ENCODE data around the gene EPHB2.

The EPHB2 gene

DNA sequence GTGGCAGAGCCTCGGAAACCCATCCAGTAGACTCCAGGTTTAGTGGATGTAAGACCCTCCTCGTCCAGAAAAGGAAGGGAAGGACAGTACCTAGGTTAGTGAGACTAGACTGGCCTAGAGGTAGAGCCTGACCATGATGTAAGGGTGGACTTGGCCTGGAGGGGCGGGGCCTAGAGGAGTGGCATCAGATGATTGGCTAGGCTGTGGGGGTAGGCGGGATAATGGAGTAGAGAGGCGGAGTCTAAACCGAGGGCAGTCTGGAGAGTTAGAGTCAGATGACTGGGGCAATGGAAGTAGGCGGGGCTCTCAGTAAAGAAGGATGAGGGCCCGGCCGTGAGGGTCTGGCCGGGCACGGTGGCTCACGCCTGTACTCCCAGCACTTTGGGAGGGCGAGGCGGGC, 70.1 kb downstream of the EPHB2 start:
- peak; percentile 10 for DNase-seq (ENCODE audit: low spot score)

DNA sequence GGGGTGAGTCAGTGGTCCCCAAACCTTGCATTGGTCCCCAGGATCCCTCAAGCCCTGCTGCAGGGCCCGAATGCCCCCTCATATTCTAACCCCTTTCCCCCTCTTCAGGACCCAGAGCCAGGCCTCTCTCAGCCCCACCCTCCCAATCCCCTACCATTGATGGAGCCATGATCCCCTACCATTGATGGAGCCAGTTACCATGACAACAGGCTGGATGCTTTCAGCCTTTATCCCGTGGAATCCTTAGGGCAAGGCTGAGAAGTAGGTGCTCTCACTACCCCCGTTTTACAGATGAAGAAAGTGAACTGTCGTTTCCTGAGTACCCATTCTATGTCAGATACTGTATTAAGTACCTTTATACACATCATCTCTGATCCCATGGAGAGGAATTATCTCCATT, 70.8 kb downstream of the EPHB2 start:
- no peak for DNase-seq (ENCODE audit: low spot score)

DNA sequence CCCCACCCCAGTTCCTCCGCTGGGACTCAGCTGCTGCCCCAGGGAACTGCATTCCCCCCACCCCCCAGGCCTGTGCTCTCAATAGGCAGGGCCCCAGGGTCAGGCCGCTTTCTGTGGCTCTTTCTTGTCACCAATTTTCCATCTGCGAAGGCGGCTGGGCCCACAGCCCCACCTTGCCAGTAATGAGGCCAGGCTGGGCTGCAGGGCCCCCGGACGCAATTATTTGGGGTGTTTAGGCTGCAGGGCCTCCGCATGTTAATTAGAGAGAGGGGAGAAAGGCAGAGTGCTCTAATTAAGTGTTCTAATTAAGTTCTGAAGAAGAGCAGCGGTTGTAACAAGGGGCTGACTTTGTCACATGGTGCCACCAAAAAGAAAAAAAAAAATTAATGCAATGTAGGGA, 71.8 kb downstream of the EPHB2 start:
- no peak for DNase-seq (ENCODE audit: low spot score)

DNA sequence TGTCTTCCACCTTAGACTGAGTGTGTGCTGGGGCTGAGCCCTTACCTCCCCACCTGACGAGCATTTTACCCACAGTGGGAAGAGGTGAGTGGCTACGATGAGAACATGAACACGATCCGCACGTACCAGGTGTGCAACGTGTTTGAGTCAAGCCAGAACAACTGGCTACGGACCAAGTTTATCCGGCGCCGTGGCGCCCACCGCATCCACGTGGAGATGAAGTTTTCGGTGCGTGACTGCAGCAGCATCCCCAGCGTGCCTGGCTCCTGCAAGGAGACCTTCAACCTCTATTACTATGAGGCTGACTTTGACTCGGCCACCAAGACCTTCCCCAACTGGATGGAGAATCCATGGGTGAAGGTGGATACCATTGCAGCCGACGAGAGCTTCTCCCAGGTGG, 73.7 kb downstream of the EPHB2 start:
- no peak for DNase-seq (ENCODE audit: low spot score)

DNA sequence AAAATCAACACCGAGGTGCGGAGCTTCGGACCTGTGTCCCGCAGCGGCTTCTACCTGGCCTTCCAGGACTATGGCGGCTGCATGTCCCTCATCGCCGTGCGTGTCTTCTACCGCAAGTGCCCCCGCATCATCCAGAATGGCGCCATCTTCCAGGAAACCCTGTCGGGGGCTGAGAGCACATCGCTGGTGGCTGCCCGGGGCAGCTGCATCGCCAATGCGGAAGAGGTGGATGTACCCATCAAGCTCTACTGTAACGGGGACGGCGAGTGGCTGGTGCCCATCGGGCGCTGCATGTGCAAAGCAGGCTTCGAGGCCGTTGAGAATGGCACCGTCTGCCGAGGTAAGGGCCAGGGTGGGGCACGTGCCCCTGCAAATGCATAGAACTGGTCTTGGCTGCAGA, 74.1 kb downstream of the EPHB2 start:
- no peak for DNase-seq (ENCODE audit: low spot score)

DNA sequence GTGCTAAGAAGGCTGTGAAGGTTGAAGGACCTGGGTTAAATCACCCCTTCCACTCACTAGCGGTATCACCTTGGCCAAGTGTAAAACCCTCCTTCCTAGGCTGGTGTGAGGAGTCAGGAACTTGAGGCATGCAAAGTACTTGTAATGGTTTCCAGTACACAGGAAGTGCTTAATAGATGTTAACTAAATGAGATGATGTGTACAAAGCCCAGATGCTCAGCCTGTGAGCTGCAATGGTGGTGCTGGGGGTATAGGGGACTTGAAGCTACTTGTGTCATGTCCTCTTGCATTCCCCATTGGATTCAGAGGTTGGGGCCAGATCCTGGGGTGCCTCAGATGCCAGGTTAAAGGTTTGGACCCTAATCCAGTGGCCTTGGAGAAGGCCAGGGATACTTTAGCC, 75.5 kb downstream of the EPHB2 start:
- no peak for DNase-seq (ENCODE audit: low spot score)

DNA sequence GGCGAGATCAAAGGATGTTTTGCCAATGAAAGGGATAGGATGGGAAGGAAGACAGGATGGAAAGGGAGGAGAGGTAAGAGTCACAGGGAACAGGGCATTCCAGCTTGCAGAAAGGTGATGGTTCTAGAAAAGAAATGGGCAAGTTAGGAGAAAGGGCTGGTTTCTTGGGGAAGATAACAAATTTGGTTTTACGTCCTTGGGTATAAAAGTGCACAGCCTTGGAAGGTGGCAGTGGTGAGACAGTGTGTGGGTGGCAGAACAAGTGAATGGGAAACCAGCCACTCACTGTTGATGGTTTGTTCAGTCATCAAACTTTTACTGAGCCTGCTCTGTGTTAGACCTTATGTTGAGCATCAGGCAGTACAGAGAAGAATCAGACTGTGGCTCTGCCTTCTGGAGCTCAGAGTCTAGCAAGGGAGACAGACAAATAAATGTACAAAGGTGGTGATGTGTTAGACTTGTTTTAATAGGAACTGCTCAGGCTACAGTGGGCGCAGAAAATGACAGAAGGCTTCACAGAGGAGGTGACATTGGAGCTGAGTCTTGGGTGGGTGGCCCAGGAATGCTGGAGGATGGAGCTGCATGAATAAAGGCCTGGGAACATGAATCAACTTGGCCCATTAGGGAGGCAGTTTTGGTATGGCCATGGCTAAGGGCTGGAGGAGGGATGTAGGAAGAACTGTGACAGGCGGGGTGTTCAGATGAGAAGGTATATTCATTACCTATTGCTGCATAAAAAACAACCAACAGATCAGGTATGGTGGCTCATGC, 76.3 kb downstream of the EPHB2 start:
- no peak for DNase-seq (ENCODE audit: low spot score)

DNA sequence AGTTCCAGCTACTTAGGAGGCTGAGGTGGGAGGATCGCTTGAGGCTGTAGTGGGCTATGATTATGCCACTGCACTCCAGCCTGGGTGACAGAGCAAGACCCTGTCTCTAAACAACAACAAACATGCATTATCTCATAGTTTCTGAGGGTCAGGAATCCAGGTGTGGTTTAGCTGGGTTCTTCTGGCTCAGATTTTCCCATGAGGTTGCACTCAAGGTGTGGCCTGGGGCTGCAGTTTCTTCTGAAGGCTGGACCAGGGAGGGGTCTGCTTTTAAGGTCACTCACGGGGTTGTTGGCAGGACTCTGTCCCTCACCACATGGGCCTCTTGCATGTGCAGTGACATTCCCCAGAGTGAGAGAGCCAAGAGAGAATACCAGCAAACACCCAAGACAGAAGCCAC, 77.0 kb downstream of the EPHB2 start:
- no peak for DNase-seq (ENCODE audit: low spot score)

DNA sequence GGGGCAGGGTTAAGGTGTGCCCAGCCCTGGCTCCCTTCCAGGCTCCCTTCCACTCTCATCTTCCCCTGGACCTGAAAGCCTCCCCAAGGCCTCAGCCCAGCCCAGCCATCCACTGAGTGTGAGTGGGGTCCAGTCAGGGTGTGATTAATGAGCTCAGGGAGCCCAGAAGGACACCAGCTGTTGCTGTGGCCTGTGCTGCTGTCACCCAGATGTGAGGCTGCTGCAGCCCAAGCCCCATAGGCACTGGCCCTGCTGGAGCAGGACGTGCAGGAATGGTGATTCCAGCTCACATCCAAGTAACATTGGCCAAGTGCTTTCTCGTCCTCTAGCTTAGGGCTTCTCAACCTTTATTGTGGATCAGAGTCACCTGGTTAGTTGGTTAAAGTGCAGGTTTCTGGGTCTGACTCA, 77.6 kb downstream of the EPHB2 start:
- DNase-seq (ENCODE audit: low spot score): no peak

DNA sequence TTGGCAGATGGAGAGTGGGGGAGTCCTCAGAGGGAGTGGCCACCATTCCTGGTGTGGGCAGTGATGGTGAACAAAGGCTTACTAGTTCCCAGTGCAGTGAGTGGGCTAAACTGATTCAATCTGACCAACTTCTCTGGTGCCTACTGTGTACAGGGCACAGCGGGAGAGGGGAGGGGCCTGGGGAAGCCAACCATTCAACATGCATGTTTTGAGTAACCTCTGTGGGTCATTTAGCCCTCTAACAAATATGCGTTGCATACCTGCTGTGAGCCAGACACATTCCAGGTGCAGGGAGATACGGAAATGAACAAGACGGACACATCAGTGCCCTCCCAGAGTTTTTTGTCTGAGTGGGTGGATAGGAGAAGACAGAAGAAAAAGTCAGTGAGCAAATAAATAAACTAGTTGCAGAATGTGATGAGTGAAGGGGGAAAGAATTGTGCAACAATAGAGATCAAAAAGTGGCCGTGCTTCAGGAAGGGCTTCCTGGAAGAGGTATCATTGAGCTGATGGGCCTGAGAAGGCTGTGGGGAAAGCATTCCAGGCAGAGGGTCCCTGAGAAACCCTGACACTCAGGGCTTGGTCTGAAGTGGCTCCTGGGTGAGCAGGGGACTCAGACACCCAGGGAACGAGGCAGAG, 78.8 kb downstream of the EPHB2 start:
- DNase-seq (ENCODE audit: low spot score): no peak

DNA sequence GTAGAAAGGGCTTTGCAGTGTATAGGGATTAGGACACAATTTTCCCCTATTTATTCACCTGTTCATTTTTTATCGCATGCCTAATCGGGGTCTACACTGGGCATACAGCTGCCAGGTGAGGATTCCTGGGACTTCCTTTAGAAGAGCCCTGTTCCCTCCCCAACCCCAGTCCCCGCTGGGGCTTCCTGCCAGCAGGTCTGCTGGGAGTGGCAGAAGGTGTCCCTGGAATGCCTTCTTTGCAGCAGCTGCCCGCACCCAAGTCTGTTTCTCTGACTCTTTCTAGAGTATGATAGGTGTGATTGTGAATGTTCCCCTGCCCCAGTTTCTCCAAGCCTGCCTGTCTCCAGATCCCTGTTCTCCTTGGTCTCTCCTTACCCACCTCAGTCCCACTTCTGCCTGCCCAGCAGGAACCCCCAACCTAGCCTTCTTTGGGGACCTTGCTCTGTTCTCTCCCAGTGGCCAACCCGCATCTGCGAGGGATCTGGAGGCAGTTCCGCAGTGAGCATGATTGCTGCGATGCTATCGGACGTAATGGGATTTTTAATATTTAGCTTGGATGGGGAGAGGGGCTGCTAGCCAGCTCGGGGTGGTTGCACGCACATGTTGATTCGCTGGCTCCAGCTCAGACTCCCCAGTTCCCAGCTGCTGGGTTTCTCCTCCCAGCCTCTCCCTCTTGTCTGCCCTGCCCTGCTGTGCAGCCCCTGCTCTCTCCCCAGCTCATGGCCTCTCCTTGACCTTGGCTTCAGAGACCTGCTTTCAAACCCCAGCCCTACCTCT, 79.8 kb downstream of the EPHB2 start:
- no peak for DNase-seq (ENCODE audit: low spot score)

DNA sequence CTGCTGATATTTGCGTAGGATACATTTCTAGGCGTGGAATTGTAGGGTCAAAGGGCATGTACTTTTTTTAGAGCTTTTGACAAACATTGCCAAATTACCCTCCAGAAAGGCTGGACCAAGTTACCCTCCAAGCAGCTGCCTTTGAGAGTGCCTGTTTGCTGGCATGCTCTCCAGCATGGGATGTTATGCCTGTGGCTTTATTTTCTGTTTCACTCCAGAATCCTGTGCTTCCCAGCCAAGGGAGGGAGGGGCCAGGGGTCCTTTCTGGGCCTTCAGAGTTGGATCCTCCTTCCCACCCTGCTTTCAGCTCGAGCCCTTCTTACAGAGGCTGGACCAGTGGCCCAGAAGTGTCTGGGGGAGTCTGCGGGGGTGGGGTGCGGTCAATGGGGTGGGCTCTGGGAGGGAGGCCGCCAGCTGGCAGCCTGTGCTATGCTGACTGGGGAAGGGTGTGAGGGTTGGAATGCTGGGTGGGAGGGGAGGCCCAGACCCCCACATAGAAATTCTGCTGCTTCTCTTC, 81.2 kb downstream of the EPHB2 start:
- no peak for DNase-seq (ENCODE audit: low spot score)

DNA sequence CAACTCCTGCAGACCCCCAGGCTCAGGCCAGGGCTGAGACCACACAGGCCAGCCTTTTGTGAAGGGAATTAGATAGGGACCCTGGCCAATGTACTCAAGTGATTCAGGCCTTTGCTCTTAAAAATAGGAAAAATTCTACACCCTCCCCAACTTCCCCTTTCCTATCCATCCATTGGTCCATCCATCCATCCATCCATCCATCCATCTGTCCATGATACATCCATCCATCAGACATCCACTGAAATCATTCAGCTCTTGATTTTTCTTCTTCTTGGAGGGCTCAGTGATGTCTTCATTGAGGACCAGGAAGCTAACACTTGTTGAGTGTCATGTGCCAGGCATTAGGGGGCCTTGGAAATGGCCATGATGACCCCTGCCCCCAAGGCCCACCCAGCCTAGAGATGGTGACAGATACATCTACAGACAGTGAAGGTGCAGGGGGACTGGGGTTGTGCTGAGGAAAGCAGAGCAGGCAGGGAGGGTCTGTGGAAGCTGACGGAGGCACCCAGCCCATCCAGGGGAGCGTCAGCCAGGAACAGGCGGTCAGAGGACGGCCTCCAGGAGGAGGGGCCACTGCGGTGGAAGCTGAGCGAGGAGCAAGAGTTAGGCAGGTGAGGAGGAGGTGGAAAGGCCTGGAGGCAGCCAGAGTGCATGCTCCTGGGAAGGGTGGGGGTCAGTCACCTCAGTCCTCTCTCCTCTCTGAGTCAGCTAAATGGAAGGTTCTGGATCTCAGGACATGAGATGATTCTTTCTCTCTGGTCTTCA, 81.9 kb downstream of the EPHB2 start:
- DNase-seq (ENCODE audit: low spot score): no peak

DNA sequence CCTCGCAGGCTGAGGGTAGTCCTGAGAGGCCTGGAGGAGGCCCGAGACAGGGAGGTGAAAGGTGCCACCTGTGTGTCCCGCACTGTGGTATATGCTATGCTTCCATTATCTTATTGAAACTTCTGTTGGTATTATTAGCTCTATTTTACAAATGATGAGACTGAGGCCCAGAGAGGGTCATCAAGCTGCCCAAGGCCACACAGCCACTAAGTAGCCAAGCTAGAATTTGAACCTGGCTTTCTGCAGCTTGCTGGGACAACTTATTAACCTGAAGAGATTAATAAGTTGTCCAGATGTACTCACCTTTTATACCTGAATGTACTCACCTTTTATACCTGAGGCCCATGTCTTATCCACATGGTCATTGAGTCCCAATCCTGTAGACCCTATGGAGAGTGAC, 83.0 kb downstream of the EPHB2 start:
- DNase-seq (ENCODE audit: low spot score): no peak

DNA sequence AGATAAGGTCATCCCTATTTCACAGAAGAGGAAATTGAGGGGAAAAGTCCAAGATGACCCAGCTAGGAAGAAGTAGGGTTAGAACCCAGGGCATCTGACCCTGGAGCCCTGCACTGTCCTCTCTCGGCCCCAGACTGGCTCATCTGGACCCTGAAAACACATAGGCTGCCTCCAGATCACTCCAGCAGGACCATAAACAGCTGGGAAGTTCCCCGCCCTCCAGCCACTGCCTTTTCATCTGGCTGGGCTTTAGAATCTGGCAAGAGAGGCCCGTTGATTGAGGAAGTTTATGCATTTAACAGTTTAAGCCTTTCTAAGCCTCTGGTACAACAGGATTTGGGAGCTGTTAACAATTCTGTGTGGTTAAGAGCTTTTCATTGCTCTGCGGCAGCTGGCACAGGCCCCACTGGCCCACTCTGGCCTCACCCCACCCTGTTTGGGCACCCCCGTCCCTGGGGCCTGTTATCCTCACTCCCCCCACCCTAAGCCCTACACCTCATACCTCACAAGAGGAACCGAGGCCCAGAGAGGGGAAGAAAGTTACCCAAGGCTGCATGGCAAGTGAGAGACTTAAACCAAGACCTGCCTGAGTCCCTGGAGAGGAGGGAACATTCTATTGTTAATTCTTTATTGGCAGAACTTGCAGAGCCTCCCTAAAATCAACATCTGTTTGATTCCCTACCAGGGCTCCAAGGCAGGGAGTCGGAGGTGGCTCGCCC, 84.2 kb downstream of the EPHB2 start:
- DNase-seq (ENCODE audit: low spot score): no peak

DNA sequence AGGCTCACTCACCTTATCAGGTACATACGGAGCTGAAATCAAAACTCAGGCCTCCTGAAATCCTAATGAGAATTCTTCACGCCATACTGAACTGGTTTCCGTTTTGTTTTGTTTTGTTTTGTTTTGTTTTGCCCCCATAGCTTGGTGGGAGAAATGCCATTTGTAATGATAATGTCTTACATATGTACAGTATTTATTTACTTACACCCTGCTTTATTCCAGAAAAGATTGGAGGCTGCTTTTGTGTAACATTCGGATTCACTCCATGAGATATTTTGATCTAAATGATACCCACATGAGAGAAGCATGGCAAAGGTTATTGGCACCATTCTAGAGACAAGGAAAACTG, 84.7 kb downstream of the EPHB2 start:
- no peak for DNase-seq (ENCODE audit: low spot score)

DNA sequence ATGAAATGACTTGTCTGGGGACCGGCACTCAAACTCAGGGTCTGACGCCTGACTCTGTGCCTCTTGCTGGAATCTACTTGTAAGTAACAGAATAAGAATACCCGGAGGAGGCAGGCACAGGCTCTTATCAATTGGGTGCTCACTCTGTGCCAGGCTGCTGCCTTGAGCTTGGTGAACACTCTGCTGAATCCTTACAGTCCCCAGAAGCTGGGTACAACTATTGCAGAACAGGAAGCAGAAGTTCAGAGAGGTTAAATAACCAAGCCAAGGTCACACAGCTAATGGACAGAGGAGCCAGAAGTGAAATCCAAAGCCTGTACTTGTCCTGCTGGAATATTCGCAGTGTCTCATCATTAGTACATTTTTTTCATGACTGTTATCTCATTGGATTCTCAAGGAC, 86.0 kb downstream of the EPHB2 start:
- no peak for DNase-seq (ENCODE audit: low spot score)

DNA sequence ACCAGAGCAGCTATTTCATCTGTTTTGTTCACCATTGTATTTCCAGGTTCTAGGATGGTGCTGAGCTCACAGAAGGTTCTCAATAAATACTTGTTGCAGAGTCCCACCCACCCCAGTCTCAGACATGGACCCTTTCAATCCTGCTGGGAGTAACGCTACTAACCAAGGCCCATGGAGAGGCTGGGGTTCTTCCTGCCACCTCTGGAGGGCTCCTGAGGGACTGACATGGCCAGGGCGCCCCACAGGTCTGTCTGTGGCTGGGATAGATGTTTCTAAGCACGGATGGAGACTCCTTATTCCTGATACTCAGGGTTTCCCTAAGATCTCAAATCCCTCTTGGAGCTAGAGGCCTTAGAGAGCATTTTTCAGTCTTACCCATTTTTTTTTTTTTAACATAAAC, 87.4 kb downstream of the EPHB2 start:
- DNase-seq (ENCODE audit: low spot score): no peak

DNA sequence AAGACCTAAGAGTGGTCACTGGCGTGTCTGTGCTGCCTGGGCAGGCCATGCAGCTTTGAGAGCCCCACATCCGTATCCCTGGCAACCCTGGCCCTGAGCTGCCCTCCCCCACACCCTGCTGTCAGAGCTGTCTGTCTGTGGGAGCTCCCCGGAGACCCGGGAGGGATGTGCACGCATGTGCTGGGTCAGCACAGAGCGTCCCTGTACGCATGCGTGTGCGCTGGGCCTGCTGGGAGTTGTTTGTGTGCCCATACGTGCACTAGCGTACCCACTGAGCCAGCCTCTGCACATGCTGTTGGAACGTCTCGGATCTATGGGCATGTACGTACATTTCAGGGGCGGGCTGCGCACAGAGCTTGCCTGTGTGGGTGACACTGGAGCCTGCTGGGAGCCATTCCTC, 89.3 kb downstream of the EPHB2 start:
- no peak for DNase-seq (ENCODE audit: low spot score)

DNA sequence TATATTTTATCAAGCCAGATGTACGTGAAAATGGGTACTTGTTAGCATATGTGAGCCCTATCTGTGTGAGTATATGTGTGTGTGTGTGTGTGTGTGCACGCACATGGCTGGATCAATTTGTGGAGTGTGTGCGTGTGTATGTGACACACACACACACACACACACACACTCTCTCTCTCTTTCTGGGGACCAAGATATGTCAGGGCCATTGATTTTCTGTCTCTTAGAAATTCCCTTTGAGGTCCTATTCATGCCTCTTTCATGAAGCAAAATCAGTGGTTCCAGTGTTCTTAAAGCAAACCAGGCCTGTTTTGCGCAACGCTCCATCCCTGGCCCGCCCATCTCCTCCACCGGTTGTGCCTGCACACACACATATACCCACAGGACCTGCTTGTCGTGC, 90.0 kb downstream of the EPHB2 start:
- DNase-seq (ENCODE audit: low spot score): no peak

DNA sequence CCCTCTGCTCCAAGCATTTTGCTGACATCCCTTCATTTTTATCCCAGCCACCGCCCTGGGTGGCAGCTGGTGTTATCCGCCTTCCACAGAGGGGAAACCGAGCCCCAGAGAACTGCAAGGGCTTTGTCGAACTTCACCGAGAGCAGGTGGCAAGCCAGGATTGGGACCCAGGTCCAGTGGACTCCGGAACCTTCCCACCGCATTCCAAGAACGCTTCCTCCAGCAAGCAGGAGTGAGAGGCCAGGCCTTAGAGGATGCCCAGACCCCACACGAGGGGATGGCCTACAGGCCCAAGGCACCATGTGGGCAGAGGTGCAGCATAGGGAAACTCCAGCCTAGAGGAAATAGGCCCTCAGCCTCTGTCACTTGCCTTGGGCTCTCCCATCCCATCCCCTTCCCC, 90.7 kb downstream of the EPHB2 start:
- DNase-seq (ENCODE audit: low spot score): no peak

DNA sequence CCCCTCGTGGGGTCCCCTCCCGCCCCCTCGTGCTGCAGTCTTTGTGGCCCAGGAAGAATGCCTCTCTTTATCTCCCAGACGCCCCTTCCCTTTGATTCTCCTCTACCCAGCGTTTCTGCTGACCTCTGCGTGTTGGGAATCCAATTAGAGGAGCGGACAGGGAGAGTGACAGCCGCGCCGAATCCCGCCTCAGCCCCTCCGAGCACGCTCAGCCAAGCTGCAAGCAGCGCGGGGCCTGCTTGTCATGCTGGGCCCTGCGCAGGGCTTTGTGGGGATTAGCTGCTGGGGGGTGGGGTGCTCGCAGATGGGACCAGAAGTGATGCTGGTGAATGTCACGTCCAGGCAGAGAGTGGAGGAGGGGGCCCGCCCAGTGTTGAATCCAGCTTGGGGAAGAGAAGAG, 91.1 kb downstream of the EPHB2 start:
- no peak for DNase-seq (ENCODE audit: low spot score)

All from cerebellar cortex (tissue), 1 donor.